Loucy (cell line): ENCODE measurements around the gene TEX9.

Experiments
- H2AFZ ChIP-seq: fragments of 200-600 bp; sonication (generic); 2 replicates; pipeline ENCODE4 v1.6.0; 2016; ENCODE audit warnings: antibody characterized with exemption, mild to moderate bottlenecking, low read length, moderate library complexity
- H3F3A ChIP-seq: fragments of 200-600 bp; 2 replicates; pipeline ENCODE4 v1.6.0; 2016; ENCODE audit warnings: antibody characterized with exemption, low read depth, mild to moderate bottlenecking
- H3K27me3 ChIP-seq: fragments of 200-600 bp; sonication (generic); 2 replicates; pipeline ENCODE4 v1.6.1; 2014; ENCODE audit warnings: low read length, mild to moderate bottlenecking; ENCODE audit not compliant: insufficient read depth, poor library complexity, severe bottlenecking
- H3K36me3 ChIP-seq: fragments of 200-600 bp; sonication (generic); 2 replicates; pipeline ENCODE4 v1.6.1; 2016; ENCODE audit warnings: low read length; ENCODE audit not compliant: insufficient read depth
- H3K4me1 ChIP-seq: fragments of 200-600 bp; sonication (generic); 2 replicates; pipeline ENCODE4 v1.5.1; 2014; ENCODE audit warnings: low read length, mild to moderate bottlenecking; ENCODE audit not compliant: insufficient read depth, poor library complexity, severe bottlenecking
- H3K4me2 ChIP-seq: fragments of 200-600 bp; sonication (generic); 2 replicates; pipeline ENCODE4 v1.6.0; 2014; ENCODE audit warnings: antibody characterized with exemption, low read length, low read depth, mild to moderate bottlenecking; ENCODE audit not compliant: poor library complexity, severe bottlenecking
- H3K4me3 ChIP-seq: fragments of 200-600 bp; sonication (generic); 2 replicates; pipeline ENCODE4 v1.5.1; 2014; ENCODE audit warnings: low read length, mild to moderate bottlenecking, mixed read lengths; ENCODE audit not compliant: poor library complexity, severe bottlenecking
- H3K79me2 ChIP-seq: fragments of 200-600 bp; sonication (generic); 2 replicates; pipeline ENCODE4 v1.6.1; 2014; ENCODE audit warnings: low read length; ENCODE audit not compliant: insufficient read depth
- H3K9ac ChIP-seq: fragments of 200-600 bp; sonication (generic); 2 replicates; pipeline ENCODE4 v1.6.0; 2014; ENCODE audit warnings: mild to moderate bottlenecking, low read depth, low read length, moderate library complexity; ENCODE audit not compliant: poor library complexity, severe bottlenecking
- H3K9me2 ChIP-seq: fragments of 200-600 bp; sonication (generic); replicated peaks from 2 replicates; pipeline ENCODE4 v1.6.1; 2016; ENCODE audit warnings: low read depth, low read length, mixed read lengths
- H3K9me3 ChIP-seq: fragments of 200-600 bp; sonication (generic); 2 replicates; pipeline ENCODE4 v1.6.1; 2014; ENCODE audit warnings: mild to moderate bottlenecking, antibody characterized with exemption, low read length, low read depth; ENCODE audit not compliant: insufficient read depth
- H4K20me1 ChIP-seq: fragments of 200-600 bp; sonication (generic); 2 replicates; pipeline ENCODE4 v1.6.0; 2014; ENCODE audit warnings: antibody characterized with exemption, low read length, mild to moderate bottlenecking; ENCODE audit not compliant: insufficient read depth, poor library complexity, severe bottlenecking
- EZH2phosphoT487 ChIP-seq: fragments of 200-600 bp; IDR thresholded peaks from 2 replicates; pipeline ENCODE4 v1.6.1; 2018; ENCODE audit warnings: antibody characterized with exemption, mild to moderate bottlenecking, moderate library complexity, borderline replicate concordance
- TF ChIP-seq, protein P1 (sequence below): fragments of 200-600 bp; sonication (generic); conservative IDR thresholded peaks from 2 replicates; pipeline ENCODE4 v1.5.1; 2014; ENCODE audit warnings: mild to moderate bottlenecking, antibody characterized with exemption, low read length

The TEX9 gene

GRCh38 chr15:56471440-56472069, 106.3 kb downstream of the TEX9 start:
- no peak overlapping the region for H3K9ac ChIP-seq
- H3K4me2 ChIP-seq = no peak overlapping the region
- H3K9me2 ChIP-seq = no peaks in the 10 kb centered on the region
- no peak overlapping the region for H3K4me3 ChIP-seq
- TF ChIP-seq, protein P1, sequence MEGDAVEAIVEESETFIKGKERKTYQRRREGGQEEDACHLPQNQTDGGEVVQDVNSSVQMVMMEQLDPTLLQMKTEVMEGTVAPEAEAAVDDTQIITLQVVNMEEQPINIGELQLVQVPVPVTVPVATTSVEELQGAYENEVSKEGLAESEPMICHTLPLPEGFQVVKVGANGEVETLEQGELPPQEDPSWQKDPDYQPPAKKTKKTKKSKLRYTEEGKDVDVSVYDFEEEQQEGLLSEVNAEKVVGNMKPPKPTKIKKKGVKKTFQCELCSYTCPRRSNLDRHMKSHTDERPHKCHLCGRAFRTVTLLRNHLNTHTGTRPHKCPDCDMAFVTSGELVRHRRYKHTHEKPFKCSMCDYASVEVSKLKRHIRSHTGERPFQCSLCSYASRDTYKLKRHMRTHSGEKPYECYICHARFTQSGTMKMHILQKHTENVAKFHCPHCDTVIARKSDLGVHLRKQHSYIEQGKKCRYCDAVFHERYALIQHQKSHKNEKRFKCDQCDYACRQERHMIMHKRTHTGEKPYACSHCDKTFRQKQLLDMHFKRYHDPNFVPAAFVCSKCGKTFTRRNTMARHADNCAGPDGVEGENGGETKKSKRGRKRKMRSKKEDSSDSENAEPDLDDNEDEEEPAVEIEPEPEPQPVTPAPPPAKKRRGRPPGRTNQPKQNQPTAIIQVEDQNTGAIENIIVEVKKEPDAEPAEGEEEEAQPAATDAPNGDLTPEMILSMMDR = no peak
- no peak for TF ChIP-seq EZH2phosphoT487
- no peaks in the 10 kb centered on the region for H3F3A ChIP-seq
- H4K20me1 ChIP-seq = no peaks in the 10 kb centered on the region
- no peaks in the 10 kb centered on the region for H3K36me3 ChIP-seq
- H3K79me2 ChIP-seq = no peaks in the 10 kb centered on the region
- H3K27me3 ChIP-seq = no peaks in the 10 kb centered on the region
- H3K9me3 ChIP-seq = no peaks in the 10 kb centered on the region
- 0 out of 2 replicates have a peak overlapping the region, but pooled peaks have one; percentile 13 for H2AFZ ChIP-seq
- H3K4me1 ChIP-seq = peaks cover 15% of the 10 kb centered on the region

DNA sequence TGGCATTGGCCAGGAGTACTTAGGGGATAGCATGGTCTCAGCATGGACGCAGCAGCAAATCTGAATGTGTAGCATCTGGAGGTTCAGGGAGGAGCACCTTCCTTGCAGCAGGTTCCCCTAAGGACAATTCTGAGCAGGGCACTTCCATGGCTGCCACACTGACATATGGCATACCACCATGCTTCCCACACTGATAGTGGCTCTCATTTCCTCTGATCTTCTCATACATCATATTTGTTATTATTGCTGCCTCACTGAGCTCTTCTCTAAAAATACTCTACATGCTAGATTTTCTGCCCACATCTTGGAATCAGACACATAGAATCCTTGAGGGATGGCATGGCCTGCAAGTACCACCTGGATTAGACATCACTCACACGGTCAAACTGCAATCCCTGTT, 107.1 kb downstream of the TEX9 start:
- Histone ChIP-seq H3K9ac (no peak overlapping the region), H3K4me3 (no peak overlapping the region), H3K9me3 (no peaks in the 10 kb centered on the region), H3K27me3 (no peaks in the 10 kb centered on the region), H3K4me2 (no peak overlapping the region), H3K4me1 (peaks cover 15% of the 10 kb centered on the region), H3F3A (no peaks in the 10 kb centered on the region), H2AFZ (0 out of 2 replicates have a peak overlapping the region, but pooled peaks have one; percentile 13), H3K36me3 (no peaks in the 10 kb centered on the region), H3K9me2 (no peaks in the 10 kb centered on the region), H3K79me2 (no peaks in the 10 kb centered on the region), H4K20me1 (no peaks in the 10 kb centered on the region)
- TF ChIP-seq, protein P1 = no peak
- no peak for TF ChIP-seq EZH2phosphoT487

- Histone ChIP-seq H3K4me1 (peaks cover 14% of the 10 kb centered on the region), H3K9ac (no peak overlapping the region), H3K9me2 (no peaks in the 10 kb centered on the region), H3K4me2 (no peak overlapping the region), H3K9me3 (no peaks in the 10 kb centered on the region), H4K20me1 (no peaks in the 10 kb centered on the region), H3F3A (no peaks in the 10 kb centered on the region), H3K36me3 (no peaks in the 10 kb centered on the region), H3K4me3 (no peak overlapping the region), H3K27me3 (no peaks in the 10 kb centered on the region), H2AFZ (peak overlapping the region; percentile 3; the same call in 1 of the 2 replicates), H3K79me2 (no peaks in the 10 kb centered on the region)
- TF ChIP-seq, protein P1 = no peak
- TF ChIP-seq EZH2phosphoT487 = no peak
Observed at GRCh38 chr15:56473017-56473416, 107.8 kb downstream of the TEX9 start.
